Lower leg skin (tissue), 3 donors: ENCODE results near the gene KRT7.

Source experiments
- POLR2A ChIP-seq, 2 donors: fragments of 450-650 bp; IDR thresholded peaks; one replicate each; pipeline ENCODE4 v1.6.1; 2016 to 2017; ENCODE audit warnings: antibody characterized with exemption in 2 of 2, mild to moderate bottlenecking in 1 of 2, moderate library complexity in 1 of 2
- TF ChIP-seq, protein P1 (sequence below), 3 donors: fragments of 450-650 bp; IDR thresholded peaks; one replicate each; pipeline ENCODE4 v1.5.1; 2016; ENCODE audit warnings: antibody characterized with exemption in 3 of 3, mild to moderate bottlenecking in 3 of 3, moderate library complexity in 2 of 3

- TF ChIP-seq POLR2A (IDR thresholded peaks at IDR 0.05) = no peak
- TF ChIP-seq, protein P1, sequence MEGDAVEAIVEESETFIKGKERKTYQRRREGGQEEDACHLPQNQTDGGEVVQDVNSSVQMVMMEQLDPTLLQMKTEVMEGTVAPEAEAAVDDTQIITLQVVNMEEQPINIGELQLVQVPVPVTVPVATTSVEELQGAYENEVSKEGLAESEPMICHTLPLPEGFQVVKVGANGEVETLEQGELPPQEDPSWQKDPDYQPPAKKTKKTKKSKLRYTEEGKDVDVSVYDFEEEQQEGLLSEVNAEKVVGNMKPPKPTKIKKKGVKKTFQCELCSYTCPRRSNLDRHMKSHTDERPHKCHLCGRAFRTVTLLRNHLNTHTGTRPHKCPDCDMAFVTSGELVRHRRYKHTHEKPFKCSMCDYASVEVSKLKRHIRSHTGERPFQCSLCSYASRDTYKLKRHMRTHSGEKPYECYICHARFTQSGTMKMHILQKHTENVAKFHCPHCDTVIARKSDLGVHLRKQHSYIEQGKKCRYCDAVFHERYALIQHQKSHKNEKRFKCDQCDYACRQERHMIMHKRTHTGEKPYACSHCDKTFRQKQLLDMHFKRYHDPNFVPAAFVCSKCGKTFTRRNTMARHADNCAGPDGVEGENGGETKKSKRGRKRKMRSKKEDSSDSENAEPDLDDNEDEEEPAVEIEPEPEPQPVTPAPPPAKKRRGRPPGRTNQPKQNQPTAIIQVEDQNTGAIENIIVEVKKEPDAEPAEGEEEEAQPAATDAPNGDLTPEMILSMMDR (IDR thresholded peaks at IDR 0.05) = no peak
These were observed 37.6 kb downstream of the KRT7 start for GRCh38 chr12:52270541-52271070.
